K562 (cell line): ENCODE results near the gene UAP1. TPM values are rescaled to one million over a fixed set of nuclear protein-coding genes. Genes with fewer than 3 reads are reported as not detected.
A peak's percentile ranks its signal among the peaks of the same experiment; 100 is the strongest.

ENCODE experiments used
- ATAC-seq: fragments of 200-7000 bp; cut with Tn5 transposase; 3 replicates; pipeline ENCODE4 v1.9.1; 2020; ENCODE audit warnings: moderate library complexity
- BruUV-seq: library from RNA; stranded (reverse); fragments of 400-500 nt; replicated peaks from 2 replicates; lab custom pipeline; 2021; lab: Mats Ljungman, UMichigan
- CTCF ChIA-PET: fragments of 300-600 bp; formaldehyde crosslinking; extraction: SDS; loops from one replicate; lab custom pipeline; 2021; ENCODE audit warnings: low intra/inter-chr PET ratio; lab: Yijun Ruan, JAX
- POLR2A ChIA-PET: fragments of 300-600, 350-650 bp; sonication (Branson Sonifier 250); formaldehyde crosslinking; extraction: SDS; loops from one replicate; lab custom pipeline; 2021; ENCODE audit warnings: antibody characterized with exemption, inconsistent platforms; lab: Yijun Ruan, JAX
- DNase-seq, 4 experiments: peaks; one replicate each; pipeline versions ENCODE4 v3.0.0 to v3.0.0-alpha.2; 2011 to 2018; ENCODE audit warnings: low spot score in 3 of 4, mixed read lengths in 3 of 4; ENCODE audit errors: extremely low read depth in 1 of 4
- FAIRE-seq: peaks from 2 replicates; lab custom pipeline; 2011; peaks lifted over from hg19 to GRCh38; lab: Jason Lieb, UNC
- H2AFZ ChIP-seq: 2 replicates; pipeline ENCODE4 v1.6.0; 2011; ENCODE audit warnings: low read depth, low read length, control low read depth, inconsistent platforms
- H3K27ac ChIP-seq: fragments of 200-600 bp; 3 replicates; pipeline ENCODE4 v1.8.0; 2011; ENCODE audit warnings: low read depth, mild to moderate bottlenecking, control low read depth, inconsistent platforms, low read length, moderate library complexity, mixed read lengths; ENCODE audit errors: extremely low read depth
- H3K27me3 ChIP-seq, 2 experiments: fragments of 300-600 bp in 1 of 2; 2 replicates in 1 of 2; 3 replicates in 1 of 2; pipeline versions ENCODE4 v1.6.0 to v1.8.0; 2011; ENCODE audit warnings: inconsistent platforms in 2 of 2, low read length in 2 of 2, mild to moderate bottlenecking in 1 of 2, mixed read lengths in 1 of 2, moderate library complexity in 1 of 2; ENCODE audit not compliant: control insufficient read depth in 2 of 2, insufficient read depth in 2 of 2
- H3K36me3 ChIP-seq: fragments of 300-600 bp; 3 replicates; pipeline ENCODE4 v1.8.0; 2011; ENCODE audit warnings: mild to moderate bottlenecking, low read length, inconsistent platforms; ENCODE audit not compliant: control insufficient read depth, insufficient read depth
- H3K4me1 ChIP-seq, 2 experiments: fragments of 200-600 bp in 1 of 2; replicated peaks in 1 of 2; 2 replicates in 1 of 2; 3 replicates in 1 of 2; pipeline versions ENCODE4 v1.5.1 to v1.8.0; 2011; ENCODE audit warnings: inconsistent platforms in 2 of 2, low read length in 2 of 2, mild to moderate bottlenecking in 1 of 2, mixed read lengths in 1 of 2, moderate library complexity in 1 of 2; ENCODE audit not compliant: control insufficient read depth in 2 of 2, insufficient read depth in 2 of 2
- H3K4me2 ChIP-seq: 2 replicates; pipeline ENCODE4 v1.6.1; 2011; ENCODE audit warnings: low read length, control low read depth, inconsistent platforms, mixed read lengths; ENCODE audit not compliant: insufficient read depth
- H3K4me3 ChIP-seq: fragments of 200-600 bp; sonication (generic), shearing (Covaris generic); 2 replicates; pipeline ENCODE4 v1.5.1; 2016; ENCODE audit warnings: control low read depth, inconsistent platforms
- H3K79me2 ChIP-seq: fragments of 200-600 bp; 3 replicates; pipeline ENCODE4 v1.8.0; 2011; ENCODE audit warnings: low read length, inconsistent platforms; ENCODE audit not compliant: control insufficient read depth, insufficient read depth
- H3K9ac ChIP-seq, 2 experiments: 2 replicates each; pipeline versions ENCODE4 v1.6.0 to v1.6.1; 2011; ENCODE audit warnings: low read depth in 2 of 2, low read length in 2 of 2, control low read depth in 1 of 2, inconsistent platforms in 1 of 2, mild to moderate bottlenecking in 1 of 2, mixed read lengths in 1 of 2; ENCODE audit not compliant: insufficient read depth in 1 of 2
- H3K9me1 ChIP-seq: one replicate; pipeline ENCODE4 v1.6.0; 2011; ENCODE audit warnings: inconsistent platforms, mild to moderate bottlenecking, low read length, moderate library complexity; ENCODE audit not compliant: control insufficient read depth, insufficient read depth
- H3K9me3 ChIP-seq: replicated peaks from 2 replicates; pipeline ENCODE4 v1.5.1; 2011; ENCODE audit warnings: low read depth, low read length, inconsistent platforms; ENCODE audit not compliant: control insufficient read depth, insufficient read depth
- H4K20me1 ChIP-seq: replicated peaks from 2 replicates; pipeline ENCODE4 v1.6.1; 2011; ENCODE audit warnings: low read length, inconsistent platforms, mixed read lengths; ENCODE audit not compliant: control insufficient read depth, insufficient read depth
- IRF9 ChIP-seq: fragments of 450-650 bp; IDR thresholded peaks from 2 replicates; pipeline ENCODE4 v1.6.1; 2016; ENCODE audit warnings: missing biosample characterization, missing genetic modification characterization
- MLX ChIP-seq, 2 experiments: fragments of 450-650 bp in 1 of 2; sonication (generic) in 1 of 2; formaldehyde crosslinking; conservative IDR thresholded peaks; 2 replicates each; pipeline versions ENCODE4 v1.4.0 to v1.8.1; 2020 to 2022; ENCODE audit warnings: mild to moderate bottlenecking in 1 of 2, missing genetic modification reagents in 1 of 2
- NFYB ChIP-seq: IDR thresholded peaks from 2 replicates; pipeline ENCODE4 v1.6.1; 2011; ENCODE audit warnings: mild to moderate bottlenecking, moderate library complexity; ENCODE audit not compliant: insufficient read length; ENCODE audit errors: extremely low read depth
- POLR3G ChIP-seq: IDR thresholded peaks from 2 replicates; pipeline ENCODE4 v1.6.1; 2011; ENCODE audit not compliant: insufficient read length, insufficient replicate concordance; ENCODE audit errors: extremely low read depth
- RCOR1 ChIP-seq, 2 experiments: IDR thresholded peaks; 2 replicates each; pipeline ENCODE4 v1.6.1; 2012; ENCODE audit warnings: low read depth in 2 of 2, low read length in 2 of 2, borderline replicate concordance in 1 of 2, improper control_type of control experiment in 1 of 2
- SOX6 ChIP-seq: fragments of 450-650 bp; IDR thresholded peaks from 2 replicates; pipeline ENCODE4 v1.6.1; 2014; ENCODE audit warnings: mild to moderate bottlenecking
- ZNF134 ChIP-seq: fragments of 250-450 bp; sonication (Bioruptor Pico); conservative IDR thresholded peaks from 2 replicates; pipeline ENCODE4 v1.4.0; 2020
- WGBS: fragments of 100-300 bp; shearing (Covaris generic); methylation state at CpG from one replicate; pipeline ENCODE4 v1.1.6; 2016; ENCODE audit warnings: low coverage, mixed read lengths; ENCODE audit not compliant: insufficient coverage; ENCODE audit errors: missing lambda C conversion rate; 5-methylcytosine and 5-hydroxymethylcytosine counted together
- in situ Hi-C: fragments of 300-500 bp; cut with MboI; formaldehyde crosslinking; loops from 4 replicates; pipeline ENCODE4 v1.15.0; 2018; ENCODE audit warnings: inconsistent platforms, mixed read lengths
- intact Hi-C: fragments of 100-400 bp; cut with micrococcal nuclease; formaldehyde crosslinking; loops from 2 replicates; pipeline ENCODE4 v1.14.2; 2022
- polyA plus RNA-seq, 8 experiments: library from polyadenylated mRNA; depleted of rRNA in 4 of 8; stranded (reverse) in 5 of 8; unstranded in 3 of 8; fragments of >200 nt; fragmentation: Nextera tagmentation in 2 of 8; fragmentation: Illumina TruSeq in 1 of 8; extraction: Ambion mirVana in 2 of 8; extraction: Trizol in 1 of 8; gene quantifications; 2 replicates each; pipeline versions ENCODE4 v1.2.1 to v1.2.3, GENCODE V29; 2011 to 2014; ENCODE audit warnings: inconsistent platforms in 1 of 8, missing spikeins in 1 of 8
- total RNA-seq, 7 experiments: library from RNA; depleted of rRNA in 6 of 7; stranded (reverse); fragments of >200 nt in 6 of 7; fragmentation: Illumina TruSeq in 2 of 7; extraction: Trizol in 2 of 7; gene quantifications; 2 replicates each; pipeline versions ENCODE4 v1.2.1 to v1.2.3, GENCODE V29; 2011 to 2021; ENCODE audit warnings: low replicate concordance in 1 of 7
- TF ChIP-seq, protein P1 (sequence below): IDR thresholded peaks from 2 replicates; pipeline ENCODE4 v1.6.1; 2011; ENCODE audit not compliant: insufficient read length; ENCODE audit errors: extremely low read depth
- TF ChIP-seq, protein P2 (sequence below): fragments of 450-650 bp; IDR thresholded peaks from 2 replicates; pipeline ENCODE4 v1.6.1; 2018; ENCODE audit warnings: mild to moderate bottlenecking, low read depth; ENCODE audit not compliant: partially characterized antibody

Gene UAP1
- total and polyA plus RNA-seq, 9 of the 15 experiments (the other 6 are each of a cell fraction or from before 2014, with no cell fraction given), result 182 to 317 (median 213) TPM

DNA sequence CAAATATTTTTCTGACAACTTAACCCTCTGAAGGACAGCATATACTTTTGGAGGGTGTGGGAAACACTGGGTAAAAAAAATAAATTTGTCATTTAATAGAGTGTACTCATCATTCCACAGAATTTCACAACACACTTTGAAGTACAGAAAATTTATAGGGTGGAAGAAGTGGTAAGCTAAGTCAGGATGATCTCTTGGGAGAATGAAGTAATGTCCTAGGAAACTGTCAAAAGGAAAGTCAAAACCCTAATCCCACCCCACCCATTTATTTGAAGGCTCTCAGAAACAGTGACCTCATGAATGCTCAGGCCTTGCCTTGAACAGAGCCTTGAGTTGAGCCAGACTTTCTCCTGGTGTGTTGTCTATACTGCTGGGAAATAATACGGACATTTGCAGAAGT is 7.3 kb upstream of the UAP1 start:
- Histone ChIP-seq H3K79me2 (no peaks in the 10 kb centered on the region), H3K9me3 (no peaks in the 10 kb centered on the region), H3K36me3 (no peaks in the 10 kb centered on the region), H3K27me3 (no peaks in the 10 kb centered on the region), H3K9ac (no peak overlapping the region; a peak in 1 of 4 replicates), H3K9me1 (no peaks in the 10 kb centered on the region), H2AFZ (peak overlapping the region; percentile 34), H3K4me2 (no peak overlapping the region), H4K20me1 (no peaks in the 10 kb centered on the region), H3K4me1 (peaks cover 5 to 21% of the 10 kb centered on the region in 2 experiments; a peak in 4 of 5 replicates), H3K27ac (no peak overlapping the region), H3K4me3 (no peak overlapping the region)
- CTCF ChIA-PET, result no interaction called here
- ATAC-seq, result peak; percentile 22
- no peak for FAIRE-seq
- DNase-seq, result no peak
- POLR2A ChIA-PET, result interaction anchor here (0.8 to 1.0 kb wide), 3 partner anchors 8 to 40 kb away, joined by 3 to 4 read pairs (median 3); no protein-coding TSS in a partner anchor
- 60% methylated on average over 1 of the region's 1 CpG for WGBS
- TF ChIP-seq RCOR1 (IDR thresholded peaks at IDR 0.05; ENCODE audit: borderline replicate concordance in 1 of 2, low read depth in 2 of 2, low read length in 2 of 2) (no peak), NFYB (no peak), SOX6 (no peak), IRF9 (tag) (no peak), ZNF134 (CRISPR knock-in tag) (no peak), POLR3G (no peak), MLX (CRISPR knock-in tag; conservative IDR thresholded peaks at IDR 0.05) (no peak)
- TF ChIP-seq, protein P1, sequence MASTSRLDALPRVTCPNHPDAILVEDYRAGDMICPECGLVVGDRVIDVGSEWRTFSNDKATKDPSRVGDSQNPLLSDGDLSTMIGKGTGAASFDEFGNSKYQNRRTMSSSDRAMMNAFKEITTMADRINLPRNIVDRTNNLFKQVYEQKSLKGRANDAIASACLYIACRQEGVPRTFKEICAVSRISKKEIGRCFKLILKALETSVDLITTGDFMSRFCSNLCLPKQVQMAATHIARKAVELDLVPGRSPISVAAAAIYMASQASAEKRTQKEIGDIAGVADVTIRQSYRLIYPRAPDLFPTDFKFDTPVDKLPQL, result no peak
- TF ChIP-seq, protein P2, sequence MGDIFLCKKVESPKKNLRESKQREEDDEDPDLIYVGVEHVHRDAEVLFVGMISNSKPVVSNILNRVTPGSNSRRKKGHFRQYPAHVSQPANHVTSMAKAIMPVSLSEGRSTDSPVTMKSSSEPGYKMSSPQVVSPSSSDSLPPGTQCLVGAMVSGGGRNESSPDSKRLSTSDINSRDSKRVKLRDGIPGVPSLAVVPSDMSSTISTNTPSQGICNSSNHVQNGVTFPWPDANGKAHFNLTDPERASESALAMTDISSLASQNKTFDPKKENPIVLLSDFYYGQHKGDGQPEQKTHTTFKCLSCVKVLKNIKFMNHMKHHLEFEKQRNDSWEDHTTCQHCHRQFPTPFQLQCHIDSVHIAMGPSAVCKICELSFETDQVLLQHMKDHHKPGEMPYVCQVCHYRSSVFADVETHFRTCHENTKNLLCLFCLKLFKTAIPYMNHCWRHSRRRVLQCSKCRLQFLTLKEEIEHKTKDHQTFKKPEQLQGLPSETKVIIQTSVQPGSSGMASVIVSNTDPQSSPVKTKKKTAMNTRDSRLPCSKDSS, result no peak
- intact Hi-C loops, result no loop called here
- BruUV-seq, result no TSS peak
- in situ Hi-C loops, result no loop called here
